ENCODE measurements around the gene ENTPD3.

Gene ENTPD3

DNA sequence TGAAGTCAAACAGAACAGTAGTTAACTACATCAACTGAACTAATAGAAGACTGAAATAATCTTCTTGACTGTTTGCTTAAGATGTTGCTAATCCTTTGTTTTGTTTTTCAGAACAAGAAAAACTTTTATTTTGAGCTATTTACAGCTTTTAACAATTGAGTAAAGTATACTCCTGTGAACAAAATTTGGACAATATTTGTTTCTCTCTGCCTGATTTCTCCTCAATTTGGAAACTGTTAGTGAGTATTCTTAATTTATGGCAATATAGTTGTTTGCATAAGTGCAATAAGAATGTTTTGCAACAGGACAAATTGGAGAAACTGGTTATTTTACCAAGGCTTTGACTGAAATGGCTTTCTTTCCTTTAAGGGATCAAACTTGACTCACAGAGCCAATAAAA lies 36.5 kb upstream of the ENTPD3 start (continued):
- TF ChIP-seq, protein P1, sequence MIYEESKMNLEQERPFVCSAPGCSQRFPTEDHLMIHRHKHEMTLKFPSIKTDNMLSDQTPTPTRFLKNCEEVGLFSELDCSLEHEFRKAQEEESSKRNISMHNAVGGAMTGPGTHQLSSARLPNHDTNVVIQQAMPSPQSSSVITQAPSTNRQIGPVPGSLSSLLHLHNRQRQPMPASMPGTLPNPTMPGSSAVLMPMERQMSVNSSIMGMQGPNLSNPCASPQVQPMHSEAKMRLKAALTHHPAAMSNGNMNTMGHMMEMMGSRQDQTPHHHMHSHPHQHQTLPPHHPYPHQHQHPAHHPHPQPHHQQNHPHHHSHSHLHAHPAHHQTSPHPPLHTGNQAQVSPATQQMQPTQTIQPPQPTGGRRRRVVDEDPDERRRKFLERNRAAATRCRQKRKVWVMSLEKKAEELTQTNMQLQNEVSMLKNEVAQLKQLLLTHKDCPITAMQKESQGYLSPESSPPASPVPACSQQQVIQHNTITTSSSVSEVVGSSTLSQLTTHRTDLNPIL (CRISPR knock-in tag; IDR thresholded peaks at IDR 0.05; ENCODE audit: low read depth), result no peak
- TF ChIP-seq CSDC2 (CRISPR knock-in tag; IDR thresholded peaks at IDR 0.05), result no peak

DNA sequence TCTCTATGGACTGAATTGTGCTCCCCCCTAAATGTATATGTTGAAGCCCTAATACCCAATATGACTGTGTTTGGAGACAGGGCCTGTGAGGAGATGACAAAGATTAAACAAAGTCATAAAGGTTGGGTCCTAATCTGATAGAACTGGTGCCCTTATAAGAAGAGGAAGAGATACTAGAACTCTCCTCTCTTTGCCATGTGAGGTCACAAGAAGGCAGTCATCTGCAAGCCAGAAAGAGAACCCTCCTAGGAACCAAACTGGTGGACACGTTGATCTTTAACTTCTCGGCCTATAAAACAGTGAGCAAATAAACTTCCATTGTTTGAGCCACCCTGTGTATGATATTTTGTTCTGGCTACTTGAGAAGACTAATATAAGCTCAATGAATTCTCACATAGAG lies 31.6 kb upstream of the ENTPD3 start:
- ATAC-seq, result no peak
- no peak for TF ChIP-seq SNAI2 (CRISPR knock-in tag; IDR thresholded peaks at IDR 0.05)
- TF ChIP-seq OSR1 (CRISPR knock-in tag; IDR thresholded peaks at IDR 0.05), result no peak
- TF ChIP-seq, protein P2, sequence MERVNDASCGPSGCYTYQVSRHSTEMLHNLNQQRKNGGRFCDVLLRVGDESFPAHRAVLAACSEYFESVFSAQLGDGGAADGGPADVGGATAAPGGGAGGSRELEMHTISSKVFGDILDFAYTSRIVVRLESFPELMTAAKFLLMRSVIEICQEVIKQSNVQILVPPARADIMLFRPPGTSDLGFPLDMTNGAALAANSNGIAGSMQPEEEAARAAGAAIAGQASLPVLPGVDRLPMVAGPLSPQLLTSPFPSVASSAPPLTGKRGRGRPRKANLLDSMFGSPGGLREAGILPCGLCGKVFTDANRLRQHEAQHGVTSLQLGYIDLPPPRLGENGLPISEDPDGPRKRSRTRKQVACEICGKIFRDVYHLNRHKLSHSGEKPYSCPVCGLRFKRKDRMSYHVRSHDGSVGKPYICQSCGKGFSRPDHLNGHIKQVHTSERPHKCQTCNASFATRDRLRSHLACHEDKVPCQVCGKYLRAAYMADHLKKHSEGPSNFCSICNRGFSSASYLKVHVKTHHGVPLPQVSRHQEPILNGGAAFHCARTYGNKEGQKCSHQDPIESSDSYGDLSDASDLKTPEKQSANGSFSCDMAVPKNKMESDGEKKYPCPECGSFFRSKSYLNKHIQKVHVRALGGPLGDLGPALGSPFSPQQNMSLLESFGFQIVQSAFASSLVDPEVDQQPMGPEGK (CRISPR knock-in tag; IDR thresholded peaks at IDR 0.05; ENCODE audit: borderline replicate concordance), result no peak

DNA sequence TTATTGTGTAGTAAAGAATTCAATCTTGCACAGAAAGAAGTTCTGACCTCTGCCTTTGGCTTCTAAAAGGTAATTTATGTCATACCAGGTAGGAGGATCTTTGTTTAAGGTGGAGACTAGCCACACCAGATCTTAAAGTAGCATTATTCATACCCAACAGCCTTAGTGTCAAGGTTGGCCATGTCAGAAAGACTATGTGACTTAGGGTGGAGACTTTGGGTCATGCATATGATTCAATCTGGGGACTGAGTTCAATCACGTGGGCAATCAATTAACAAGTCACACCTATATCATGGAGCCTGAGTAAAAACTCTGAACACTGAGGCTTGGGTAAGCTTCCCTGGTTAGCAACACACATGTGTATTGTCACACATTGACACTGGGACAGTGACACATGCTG lies 28.5 kb upstream of the ENTPD3 start:
- TF ChIP-seq, protein P2 (CRISPR knock-in tag; IDR thresholded peaks at IDR 0.05; ENCODE audit: borderline replicate concordance), result no peak
- TF ChIP-seq, protein P3, sequence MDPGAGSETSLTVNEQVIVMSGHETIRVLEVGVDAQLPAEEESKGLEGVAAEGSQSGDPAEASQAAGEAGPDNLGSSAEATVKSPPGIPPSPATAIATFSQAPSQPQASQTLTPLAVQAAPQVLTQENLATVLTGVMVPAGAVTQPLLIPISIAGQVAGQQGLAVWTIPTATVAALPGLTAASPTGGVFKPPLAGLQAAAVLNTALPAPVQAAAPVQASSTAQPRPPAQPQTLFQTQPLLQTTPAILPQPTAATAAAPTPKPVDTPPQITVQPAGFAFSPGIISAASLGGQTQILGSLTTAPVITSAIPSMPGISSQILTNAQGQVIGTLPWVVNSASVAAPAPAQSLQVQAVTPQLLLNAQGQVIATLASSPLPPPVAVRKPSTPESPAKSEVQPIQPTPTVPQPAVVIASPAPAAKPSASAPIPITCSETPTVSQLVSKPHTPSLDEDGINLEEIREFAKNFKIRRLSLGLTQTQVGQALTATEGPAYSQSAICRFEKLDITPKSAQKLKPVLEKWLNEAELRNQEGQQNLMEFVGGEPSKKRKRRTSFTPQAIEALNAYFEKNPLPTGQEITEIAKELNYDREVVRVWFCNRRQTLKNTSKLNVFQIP (CRISPR knock-in tag; IDR thresholded peaks at IDR 0.05; ENCODE audit: borderline replicate concordance, low read depth), result no peak
- TF ChIP-seq, protein P4, sequence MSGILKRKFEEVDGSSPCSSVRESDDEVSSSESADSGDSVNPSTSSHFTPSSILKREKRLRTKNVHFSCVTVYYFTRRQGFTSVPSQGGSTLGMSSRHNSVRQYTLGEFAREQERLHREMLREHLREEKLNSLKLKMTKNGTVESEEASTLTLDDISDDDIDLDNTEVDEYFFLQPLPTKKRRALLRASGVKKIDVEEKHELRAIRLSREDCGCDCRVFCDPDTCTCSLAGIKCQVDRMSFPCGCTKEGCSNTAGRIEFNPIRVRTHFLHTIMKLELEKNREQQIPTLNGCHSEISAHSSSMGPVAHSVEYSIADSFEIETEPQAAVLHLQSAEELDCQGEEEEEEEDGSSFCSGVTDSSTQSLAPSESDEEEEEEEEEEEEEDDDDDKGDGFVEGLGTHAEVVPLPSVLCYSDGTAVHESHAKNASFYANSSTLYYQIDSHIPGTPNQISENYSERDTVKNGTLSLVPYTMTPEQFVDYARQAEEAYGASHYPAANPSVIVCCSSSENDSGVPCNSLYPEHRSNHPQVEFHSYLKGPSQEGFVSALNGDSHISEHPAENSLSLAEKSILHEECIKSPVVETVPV (CRISPR knock-in tag; IDR thresholded peaks at IDR 0.05), result no peak
- TF ChIP-seq, protein P5, sequence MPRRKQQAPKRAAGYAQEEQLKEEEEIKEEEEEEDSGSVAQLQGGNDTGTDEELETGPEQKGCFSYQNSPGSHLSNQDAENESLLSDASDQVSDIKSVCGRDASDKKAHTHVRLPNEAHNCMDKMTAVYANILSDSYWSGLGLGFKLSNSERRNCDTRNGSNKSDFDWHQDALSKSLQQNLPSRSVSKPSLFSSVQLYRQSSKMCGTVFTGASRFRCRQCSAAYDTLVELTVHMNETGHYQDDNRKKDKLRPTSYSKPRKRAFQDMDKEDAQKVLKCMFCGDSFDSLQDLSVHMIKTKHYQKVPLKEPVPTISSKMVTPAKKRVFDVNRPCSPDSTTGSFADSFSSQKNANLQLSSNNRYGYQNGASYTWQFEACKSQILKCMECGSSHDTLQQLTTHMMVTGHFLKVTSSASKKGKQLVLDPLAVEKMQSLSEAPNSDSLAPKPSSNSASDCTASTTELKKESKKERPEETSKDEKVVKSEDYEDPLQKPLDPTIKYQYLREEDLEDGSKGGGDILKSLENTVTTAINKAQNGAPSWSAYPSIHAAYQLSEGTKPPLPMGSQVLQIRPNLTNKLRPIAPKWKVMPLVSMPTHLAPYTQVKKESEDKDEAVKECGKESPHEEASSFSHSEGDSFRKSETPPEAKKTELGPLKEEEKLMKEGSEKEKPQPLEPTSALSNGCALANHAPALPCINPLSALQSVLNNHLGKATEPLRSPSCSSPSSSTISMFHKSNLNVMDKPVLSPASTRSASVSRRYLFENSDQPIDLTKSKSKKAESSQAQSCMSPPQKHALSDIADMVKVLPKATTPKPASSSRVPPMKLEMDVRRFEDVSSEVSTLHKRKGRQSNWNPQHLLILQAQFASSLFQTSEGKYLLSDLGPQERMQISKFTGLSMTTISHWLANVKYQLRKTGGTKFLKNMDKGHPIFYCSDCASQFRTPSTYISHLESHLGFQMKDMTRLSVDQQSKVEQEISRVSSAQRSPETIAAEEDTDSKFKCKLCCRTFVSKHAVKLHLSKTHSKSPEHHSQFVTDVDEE (CRISPR knock-in tag; IDR thresholded peaks at IDR 0.05), result no peak
- no peak for TF ChIP-seq TCF4 (CRISPR knock-in tag; IDR thresholded peaks at IDR 0.05; ENCODE audit: borderline replicate concordance)
- TF ChIP-seq BACH2 (CRISPR knock-in tag; IDR thresholded peaks at IDR 0.05; ENCODE audit: borderline replicate concordance), result no peak
- no peak for TF ChIP-seq ESRRG (CRISPR knock-in tag; IDR thresholded peaks at IDR 0.05)
- no peak for TF ChIP-seq ZFP30 (CRISPR knock-in tag; IDR thresholded peaks at IDR 0.05)
- no peak for TF ChIP-seq RARB (CRISPR knock-in tag; IDR thresholded peaks at IDR 0.05)
- TF ChIP-seq TOX (CRISPR knock-in tag; IDR thresholded peaks at IDR 0.05; ENCODE audit: borderline replicate concordance), result no peak
- TF ChIP-seq ARNTL (CRISPR knock-in tag; IDR thresholded peaks at IDR 0.05; ENCODE audit: borderline replicate concordance, low read depth), result no peak
- no peak for TF ChIP-seq SNAI2 (CRISPR knock-in tag; IDR thresholded peaks at IDR 0.05)
- TF ChIP-seq ZNF565 (CRISPR knock-in tag; conservative IDR thresholded peaks at IDR 0.05; ENCODE audit: low read depth), result no peak
- TF ChIP-seq ZFP3 (CRISPR knock-in tag; IDR thresholded peaks at IDR 0.05), result no peak
- TF ChIP-seq, protein P1 (CRISPR knock-in tag; IDR thresholded peaks at IDR 0.05; ENCODE audit: low read depth), result no peak
- no peak for TF ChIP-seq OSR1 (CRISPR knock-in tag; IDR thresholded peaks at IDR 0.05)
- TF ChIP-seq ZNF8 (CRISPR knock-in tag; IDR thresholded peaks at IDR 0.05), result no peak
- no peak for TF ChIP-seq ZNF70 (CRISPR knock-in tag; IDR thresholded peaks at IDR 0.05)
- no peak for ATAC-seq

Data from SK-N-SH treated with all-trans-retinoic acid at 6 μM for 48 hours (cell line).